HEK293T (cell line): ENCODE data around the gene DNAJC25.

ENCODE experiments used
- CTCF ChIA-PET: fragments of 350-600 bp; formaldehyde crosslinking; extraction: SDS; loops from one replicate; lab custom pipeline; 2021; ENCODE audit warnings: antibody characterized with exemption, inconsistent platforms; lab: Yijun Ruan, JAX
- POLR2A ChIA-PET: fragments of 350-600 bp; formaldehyde crosslinking; extraction: SDS; loops from one replicate; lab custom pipeline; 2020; ENCODE audit warnings: antibody characterized with exemption, inconsistent platforms; lab: Yijun Ruan, JAX
- DNase-seq: peaks from one replicate; pipeline ENCODE4 v3.0.0; 2012; ENCODE audit warnings: mixed read lengths; ENCODE audit errors: extremely low spot score
- ARNT ChIP-seq: fragments of 450-650 bp; IDR thresholded peaks from 2 replicates; pipeline ENCODE4 v1.6.1; 2017; ENCODE audit warnings: mild to moderate bottlenecking
- BHLHE40 ChIP-seq: fragments of 450-650 bp; IDR thresholded peaks from 2 replicates; pipeline ENCODE4 v1.6.1; 2016; ENCODE audit warnings: mild to moderate bottlenecking, moderate library complexity, borderline replicate concordance
- CTBP1 ChIP-seq: fragments of 450-650 bp; IDR thresholded peaks from 2 replicates; pipeline ENCODE4 v1.6.1; 2016; ENCODE audit warnings: borderline replicate concordance
- ELF4 ChIP-seq: fragments of 450-650 bp; IDR thresholded peaks from 2 replicates; pipeline ENCODE4 v1.6.1; 2017; ENCODE audit warnings: antibody characterized with exemption
- FOXA1 ChIP-seq: fragments of 450-650 bp; IDR thresholded peaks from 2 replicates; pipeline ENCODE4 v1.6.1; 2016; ENCODE audit warnings: mild to moderate bottlenecking
- FOXK2 ChIP-seq: fragments of 450-650 bp; IDR thresholded peaks from 2 replicates; pipeline ENCODE4 v1.6.1; 2016; ENCODE audit warnings: mild to moderate bottlenecking
- FOXM1 ChIP-seq: fragments of 450-650 bp; IDR thresholded peaks from 2 replicates; pipeline ENCODE4 v1.6.1; 2017; ENCODE audit warnings: mild to moderate bottlenecking, borderline replicate concordance
- HDGF ChIP-seq: fragments of 450-650 bp; IDR thresholded peaks from 2 replicates; pipeline ENCODE4 v1.6.1; 2017; ENCODE audit warnings: antibody characterized with exemption, borderline replicate concordance
- L3MBTL2 ChIP-seq: fragments of 450-650 bp; conservative IDR thresholded peaks from 2 replicates; pipeline ENCODE4 v1.6.1; 2016; ENCODE audit warnings: mild to moderate bottlenecking
- LEF1 ChIP-seq: fragments of 450-650 bp; IDR thresholded peaks from 2 replicates; pipeline ENCODE4 v1.6.1; 2017; ENCODE audit warnings: mild to moderate bottlenecking, borderline replicate concordance
- NFRKB ChIP-seq: fragments of 450-650 bp; IDR thresholded peaks from 2 replicates; pipeline ENCODE4 v1.6.1; 2016; ENCODE audit warnings: mild to moderate bottlenecking, moderate library complexity
- SP1 ChIP-seq: fragments of 450-650 bp; IDR thresholded peaks from 2 replicates; pipeline ENCODE4 v1.6.1; 2017
- SUZ12 ChIP-seq: fragments of 450-650 bp; IDR thresholded peaks from 2 replicates; pipeline ENCODE4 v1.6.1; 2016; ENCODE audit warnings: mild to moderate bottlenecking
- TARDBP ChIP-seq: fragments of 450-650 bp; IDR thresholded peaks from 2 replicates; pipeline ENCODE4 v1.6.1; 2016
- ZNF384 ChIP-seq: fragments of 450-650 bp; IDR thresholded peaks from 2 replicates; pipeline ENCODE4 v1.6.1; 2016
- TF ChIP-seq, protein P1 (sequence below): fragments of 450-650 bp; IDR thresholded peaks from 2 replicates; pipeline ENCODE4 v1.6.1; 2016

DNAJC25 gene

DNA sequence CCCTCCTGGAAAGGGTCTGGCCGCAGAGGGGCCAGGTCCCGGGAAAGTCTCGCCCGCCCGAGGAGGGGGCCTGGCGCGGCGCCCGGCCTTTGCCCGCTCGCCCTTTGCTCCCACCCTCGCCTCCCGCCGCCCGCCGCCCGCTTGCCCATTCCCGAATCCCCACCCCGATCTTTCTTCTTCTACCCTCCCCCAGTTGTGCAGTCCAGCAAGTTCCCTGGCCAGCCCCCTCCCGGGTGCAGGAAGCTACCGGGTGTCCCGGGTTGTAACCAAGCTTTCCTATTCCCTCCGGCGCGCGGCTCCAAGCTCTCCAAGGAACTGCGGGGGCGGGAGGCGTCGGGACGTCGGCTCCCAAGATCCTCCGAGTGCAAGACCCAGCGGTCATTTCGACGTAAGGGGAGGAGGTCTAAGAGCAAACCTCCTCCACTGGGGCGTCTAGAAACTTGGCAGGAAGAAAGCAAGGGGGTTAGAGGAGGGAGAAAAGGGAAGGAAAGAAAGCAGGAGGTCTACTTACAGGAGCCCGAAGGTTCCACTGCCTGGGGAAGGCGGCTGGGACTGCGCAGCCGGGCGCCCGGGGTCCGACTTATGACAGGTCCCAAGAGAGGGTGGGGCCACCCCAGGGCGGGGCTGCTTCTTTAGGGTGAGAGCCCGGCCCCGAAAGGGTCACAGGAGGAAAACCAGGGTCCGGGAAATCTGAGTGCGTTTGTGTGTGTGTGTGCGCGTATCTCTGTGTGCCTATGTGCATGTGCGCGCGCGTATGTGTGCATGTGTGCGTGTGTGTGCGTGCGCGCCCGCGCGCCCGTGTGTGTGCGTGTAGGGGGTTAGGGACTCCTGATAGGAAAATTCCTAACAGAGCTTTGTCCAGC, 31.8 kb upstream of the DNAJC25 start, which contains the start of gene PTGR1:
Gene PTGR1, minus strand, starts transcription at position 556 of the 863 bp plus-strand sequence. CDS start 2,225 bp downstream, outside the sequence.
- DNase-seq = no peak
- ChIA-PET POLR2A (interaction anchor here (0.9 to 2.7 kb wide), 5 partner anchors 22 to 116 kb away, joined by 3 to 17 read pairs (median 3); partner anchors contain the start of genes DNAJC25 and ECPAS), CTCF (interaction anchor here (0.9 kb wide), 1 partner anchor 14 kb away, joined by 3 read pairs; no protein-coding TSS in a partner anchor)
- TF ChIP-seq FOXA1 = no peak
- no peak for TF ChIP-seq SUZ12
- no peak for TF ChIP-seq ELF4
- TF ChIP-seq FOXK2 = no peak
- TF ChIP-seq ARNT = no peak
- no peak for TF ChIP-seq ZNF384
- TF ChIP-seq SP1 = no peak
- TF ChIP-seq LEF1 = no peak
- no peak for TF ChIP-seq FOXM1
- TF ChIP-seq BHLHE40 = no peak
- no peak for TF ChIP-seq NFRKB
- no peak for TF ChIP-seq L3MBTL2
- no peak for TF ChIP-seq HDGF
- TF ChIP-seq TARDBP = no peak
- TF ChIP-seq CTBP1 = no peak
- TF ChIP-seq, protein P1, sequence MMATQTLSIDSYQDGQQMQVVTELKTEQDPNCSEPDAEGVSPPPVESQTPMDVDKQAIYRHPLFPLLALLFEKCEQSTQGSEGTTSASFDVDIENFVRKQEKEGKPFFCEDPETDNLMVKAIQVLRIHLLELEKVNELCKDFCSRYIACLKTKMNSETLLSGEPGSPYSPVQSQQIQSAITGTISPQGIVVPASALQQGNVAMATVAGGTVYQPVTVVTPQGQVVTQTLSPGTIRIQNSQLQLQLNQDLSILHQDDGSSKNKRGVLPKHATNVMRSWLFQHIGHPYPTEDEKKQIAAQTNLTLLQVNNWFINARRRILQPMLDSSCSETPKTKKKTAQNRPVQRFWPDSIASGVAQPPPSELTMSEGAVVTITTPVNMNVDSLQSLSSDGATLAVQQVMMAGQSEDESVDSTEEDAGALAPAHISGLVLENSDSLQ = no peak

DNA sequence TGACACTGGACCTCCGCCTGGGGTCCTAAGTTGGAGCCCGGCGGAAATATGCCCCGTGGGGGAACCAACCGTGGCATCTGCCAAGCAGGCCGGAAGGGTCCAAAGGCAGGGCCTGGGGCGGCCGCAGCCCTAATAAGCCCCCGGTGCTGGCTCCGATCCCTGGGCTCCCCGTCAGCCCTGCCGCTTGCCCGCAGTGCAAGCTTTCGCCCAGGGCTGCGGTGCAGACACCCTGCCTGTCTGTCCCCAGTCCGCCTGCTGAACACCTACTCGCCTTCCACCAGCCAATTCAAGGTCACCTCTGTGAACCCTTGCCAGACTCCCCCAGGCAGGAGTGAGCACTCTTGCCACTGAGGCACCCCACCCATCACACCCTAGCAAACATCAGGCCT, 31.2 kb upstream of the DNAJC25 start:
- TF ChIP-seq ZNF384 (no peak), ARNT (no peak), CTBP1 (no peak), BHLHE40 (no peak), HDGF (no peak), FOXM1 (no peak), L3MBTL2 (no peak), TARDBP (no peak), SP1 (no peak), NFRKB (no peak), ELF4 (no peak), SUZ12 (no peak)
- TF ChIP-seq, protein P1 = no peak
- CTCF ChIA-PET = no interaction called here
- DNase-seq = no peak
- POLR2A ChIA-PET = interaction anchor here (2.7 kb wide), 1 partner anchor 31 kb away, joined by 17 read pairs; the partner anchor contains the start of gene DNAJC25

DNA sequence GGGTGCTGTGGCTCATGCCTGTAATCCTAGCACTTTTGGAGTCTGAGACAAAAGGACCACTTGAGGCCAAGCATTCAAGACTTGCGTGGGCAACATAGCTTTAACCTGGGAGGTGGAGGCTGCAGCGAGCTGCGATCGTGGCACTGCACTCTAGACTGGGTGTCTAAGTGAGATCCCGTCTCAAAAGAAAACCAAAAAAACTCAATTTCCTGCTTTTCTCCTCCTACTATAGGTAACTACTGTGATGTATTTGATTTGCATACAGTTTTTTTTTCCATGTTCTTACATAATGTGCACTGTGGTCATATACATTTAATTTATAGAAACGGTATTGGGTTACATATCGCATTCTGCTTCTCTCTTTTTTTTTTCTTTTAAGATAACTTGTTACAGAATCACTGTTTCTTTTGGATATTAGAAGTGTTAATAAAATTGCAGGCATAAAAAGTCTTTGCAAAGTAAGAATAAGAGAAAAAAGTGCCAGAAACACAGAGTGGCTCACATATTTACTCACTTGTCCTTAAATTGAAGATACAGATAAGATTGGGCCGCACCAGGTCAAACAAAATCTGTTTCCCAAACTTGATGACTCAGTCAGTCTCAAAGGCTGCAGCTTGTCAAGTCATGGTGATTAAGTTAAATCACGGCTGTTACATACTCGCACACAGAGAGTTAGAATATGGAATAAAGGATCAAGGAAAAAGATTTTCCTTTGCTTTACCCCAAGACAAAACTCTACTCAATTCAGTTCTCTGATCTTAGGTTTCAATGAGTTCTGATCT, 29.7 kb upstream of the DNAJC25 start:
- no peak for DNase-seq
- TF ChIP-seq TARDBP = no peak
- no peak for TF ChIP-seq L3MBTL2
- ChIA-PET POLR2A (no interaction called here), CTCF (no interaction called here)

DNA sequence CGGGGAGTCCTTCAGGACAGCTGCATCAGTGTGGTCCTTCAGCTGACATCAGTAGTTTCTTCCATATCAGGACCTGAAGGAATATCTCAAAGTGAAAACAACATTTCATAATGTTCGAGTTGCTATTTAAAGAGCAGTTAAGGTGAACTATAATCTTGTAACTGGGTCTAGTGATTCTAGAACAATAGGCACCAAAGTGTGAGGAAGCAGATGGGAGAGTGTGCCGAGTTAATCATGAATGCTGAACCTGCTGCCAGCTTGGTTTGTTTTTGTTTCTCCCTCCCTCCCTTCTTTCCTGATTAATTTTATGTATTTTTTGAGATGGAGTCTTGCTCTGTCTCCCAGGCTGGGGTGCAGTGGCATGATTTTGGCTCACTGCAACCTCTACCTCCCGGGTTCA, 28.1 kb upstream of the DNAJC25 start:
- CTCF ChIA-PET = interaction anchor here (0.5 kb wide), 1 partner anchor 861 kb away, joined by 3 read pairs; no protein-coding TSS in a partner anchor

DNA sequence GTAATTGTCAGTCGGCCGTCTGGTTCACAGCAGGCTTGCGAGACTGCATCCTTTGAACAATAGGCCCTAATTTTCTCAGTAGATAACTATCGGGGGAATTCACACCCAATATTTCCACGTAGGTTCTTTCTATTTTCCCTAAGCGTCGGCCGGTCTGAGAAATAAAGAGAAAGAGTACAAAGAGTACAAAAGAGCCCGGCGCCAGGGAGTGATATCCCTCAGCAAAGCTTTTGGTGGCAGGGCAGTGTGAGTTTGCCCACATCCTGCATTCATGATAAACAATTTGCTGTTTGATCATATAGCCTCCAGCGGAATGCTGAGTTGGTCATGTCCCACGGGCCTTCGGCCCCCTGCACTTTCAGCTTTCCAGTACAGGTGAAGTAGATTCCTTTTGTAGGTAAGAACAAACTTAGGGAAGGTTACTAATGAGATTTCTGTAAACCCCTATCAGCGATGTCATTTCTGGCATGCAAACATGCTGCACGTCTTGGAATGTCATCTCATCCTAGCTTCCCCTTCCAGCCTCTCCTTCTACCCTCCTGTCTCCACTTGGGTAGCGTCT, 27.0 kb upstream of the DNAJC25 start:
- CTCF ChIA-PET = no interaction called here
- no peak for DNase-seq
- POLR2A ChIA-PET = no interaction called here
- TF ChIP-seq L3MBTL2 (no peak), SP1 (no peak), FOXK2 (no peak), ARNT (no peak), ZNF384 (no peak), ELF4 (no peak), LEF1 (no peak), HDGF (no peak), SUZ12 (no peak), CTBP1 (no peak)
- TF ChIP-seq, protein P1 = no peak

More for the DNA sequence above, 28.1 kb upstream of the DNAJC25 start:
- no peak for TF ChIP-seq SP1
- TF ChIP-seq BHLHE40 = no peak
- TF ChIP-seq L3MBTL2 = no peak
- no peak for TF ChIP-seq HDGF
- TF ChIP-seq NFRKB = no peak
- no peak for TF ChIP-seq ARNT
- no peak for DNase-seq
- POLR2A ChIA-PET = no interaction called here
